NCI-H1694 (cell line): ENCODE measurements around the gene PSME2.
A peak's percentile ranks its signal among the peaks of the same experiment; 100 is the strongest.

Experiments used
- DNase-seq: peaks from one replicate; lab custom pipeline; 2025; lab: John Stamatoyannopoulos, UW

The PSME2 gene

GRCh38 chr14:24146453-24146977 is at the start of gene PSME2:
TSS of gene PSME2 (minus strand) at chr14:24146610. CDS start at chr14:24146581, 29 bp downstream.
- peak; percentile 91 for DNase-seq

GRCh38 chr14:24195186-24196070 is 49.0 kb upstream of the PSME2 start, which contains the start of gene TM9SF1:
TSS of gene TM9SF1 (minus strand) at chr14:24195441. CDS start at chr14:24195019, 422 bp downstream.
- DNase-seq, result peak; percentile 60

GRCh38 chr14:24194873-24195185 is 48.4 kb upstream of the PSME2 start:
- no peak for DNase-seq

GRCh38 chr14:24194186-24194872 is 47.9 kb upstream of the PSME2 start:
- DNase-seq, result no peak

GRCh38 chr14:24192933-24193332 is 46.5 kb upstream of the PSME2 start:
- no peak for DNase-seq

- no peak for DNase-seq
These were observed 44.0 kb upstream of the PSME2 start for GRCh38 chr14:24190416-24190815.

GRCh38 chr14:24189460-24189859 is 43.0 kb upstream of the PSME2 start:
- no peak for DNase-seq

- no peak for DNase-seq
These were observed 42.6 kb upstream of the PSME2 start for GRCh38 chr14:24189059-24189375.

GRCh38 chr14:24188251-24189058 is 42.0 kb upstream of the PSME2 start, which contains the start of gene IPO4:
TSS of gene IPO4 (minus strand) at chr14:24188816. CDS start at chr14:24188787, 29 bp downstream.
- peak; percentile 97 for DNase-seq

- no peak for DNase-seq
These were observed 41.1 kb upstream of the PSME2 start for GRCh38 chr14:24187539-24187915.

- no peak for DNase-seq
These were observed 40.6 kb upstream of the PSME2 start for GRCh38 chr14:24186831-24187538.

- DNase-seq, result no peak
These were observed 39.3 kb upstream of the PSME2 start for GRCh38 chr14:24185741-24186140.

- no peak for DNase-seq
These were observed 38.6 kb upstream of the PSME2 start for GRCh38 chr14:24185026-24185425.

GRCh38 chr14:24184104-24184970 is 37.9 kb upstream of the PSME2 start:
- no peak for DNase-seq

- no peak for DNase-seq
These were observed 36.6 kb upstream of the PSME2 start for GRCh38 chr14:24183014-24183481.

GRCh38 chr14:24182110-24182882 is 35.9 kb upstream of the PSME2 start:
- no peak for DNase-seq

- no peak for DNase-seq
These were observed 35.1 kb upstream of the PSME2 start for GRCh38 chr14:24181371-24182077.

GRCh38 chr14:24179961-24180796 is 33.8 kb upstream of the PSME2 start:
- no peak for DNase-seq
